ENCODE data around the gene SDF2L1. TPM values are rescaled to one million over a fixed set of nuclear protein-coding genes. Genes with fewer than 3 reads are reported as not detected.

Gene SDF2L1
- total and polyA plus RNA-seq, 9 of the 15 experiments (the other 6 are each of a cell fraction or from before 2014, with no cell fraction given) = 15.1 to 989 (median 124) TPM

DNA sequence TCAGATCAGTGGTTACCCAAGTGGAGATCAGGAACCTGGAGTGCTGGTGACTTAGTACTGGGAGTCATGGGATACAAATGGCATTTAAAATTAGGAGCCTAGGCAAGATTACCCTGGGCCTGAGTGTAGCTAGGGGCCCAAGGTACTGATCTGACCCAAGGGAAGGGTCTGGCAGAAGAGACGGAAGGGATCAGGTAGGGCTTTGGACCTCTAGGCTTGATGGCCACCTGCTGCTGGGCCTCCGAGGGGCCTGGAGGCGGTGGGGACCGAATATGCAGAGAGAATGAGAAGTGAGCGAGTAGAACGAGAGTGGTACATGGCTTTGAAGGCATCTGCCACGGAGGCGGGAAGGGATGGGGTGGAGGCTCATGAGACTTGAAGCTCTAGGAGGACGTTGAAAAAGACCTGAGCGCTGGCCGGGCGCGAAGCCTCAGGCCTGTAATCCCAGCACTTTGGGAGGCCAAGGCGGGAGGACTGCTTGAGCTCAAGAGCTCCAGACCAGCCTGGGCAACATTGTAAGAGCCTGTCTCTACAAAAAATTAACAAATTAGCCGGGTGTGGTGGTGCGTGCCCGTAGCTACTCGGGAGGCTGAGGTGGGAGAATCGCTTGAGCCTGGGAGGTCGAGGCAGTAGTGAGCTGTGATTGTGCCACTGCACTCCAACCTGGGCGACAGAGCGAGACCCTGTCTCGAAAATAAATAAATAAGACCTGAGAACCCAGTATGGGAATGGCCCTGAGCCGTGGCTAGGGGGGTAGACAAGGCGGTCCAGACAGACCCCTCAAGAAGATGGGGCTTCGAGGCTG is 23.1 kb downstream of the SDF2L1 start (continued):
- no peak for TF ChIP-seq POLR3A (IDR thresholded peaks at IDR 0.05; ENCODE audit: borderline replicate concordance, extremely low read depth, insufficient read depth, insufficient read length)
- no peak for TF ChIP-seq CCAR2 (IDR thresholded peaks at IDR 0.05; ENCODE audit: low read depth, low read length)
- no peak for TF ChIP-seq MAFK (IDR thresholded peaks at IDR 0.05; ENCODE audit: low read length)
- peak in 1 of 2 experiments; percentile 11; a peak in 1 of 4 replicates for TF ChIP-seq TBL1XR1 (IDR thresholded peaks at IDR 0.05; ENCODE audit: low read length in 2 of 2)
- TF ChIP-seq ESRRA (IDR thresholded peaks at IDR 0.05; ENCODE audit: borderline replicate concordance, low read depth) = no peak
- TF ChIP-seq DDX20 (tag; IDR thresholded peaks at IDR 0.05; ENCODE audit: low read depth) = no peak
- TF ChIP-seq, protein P1, sequence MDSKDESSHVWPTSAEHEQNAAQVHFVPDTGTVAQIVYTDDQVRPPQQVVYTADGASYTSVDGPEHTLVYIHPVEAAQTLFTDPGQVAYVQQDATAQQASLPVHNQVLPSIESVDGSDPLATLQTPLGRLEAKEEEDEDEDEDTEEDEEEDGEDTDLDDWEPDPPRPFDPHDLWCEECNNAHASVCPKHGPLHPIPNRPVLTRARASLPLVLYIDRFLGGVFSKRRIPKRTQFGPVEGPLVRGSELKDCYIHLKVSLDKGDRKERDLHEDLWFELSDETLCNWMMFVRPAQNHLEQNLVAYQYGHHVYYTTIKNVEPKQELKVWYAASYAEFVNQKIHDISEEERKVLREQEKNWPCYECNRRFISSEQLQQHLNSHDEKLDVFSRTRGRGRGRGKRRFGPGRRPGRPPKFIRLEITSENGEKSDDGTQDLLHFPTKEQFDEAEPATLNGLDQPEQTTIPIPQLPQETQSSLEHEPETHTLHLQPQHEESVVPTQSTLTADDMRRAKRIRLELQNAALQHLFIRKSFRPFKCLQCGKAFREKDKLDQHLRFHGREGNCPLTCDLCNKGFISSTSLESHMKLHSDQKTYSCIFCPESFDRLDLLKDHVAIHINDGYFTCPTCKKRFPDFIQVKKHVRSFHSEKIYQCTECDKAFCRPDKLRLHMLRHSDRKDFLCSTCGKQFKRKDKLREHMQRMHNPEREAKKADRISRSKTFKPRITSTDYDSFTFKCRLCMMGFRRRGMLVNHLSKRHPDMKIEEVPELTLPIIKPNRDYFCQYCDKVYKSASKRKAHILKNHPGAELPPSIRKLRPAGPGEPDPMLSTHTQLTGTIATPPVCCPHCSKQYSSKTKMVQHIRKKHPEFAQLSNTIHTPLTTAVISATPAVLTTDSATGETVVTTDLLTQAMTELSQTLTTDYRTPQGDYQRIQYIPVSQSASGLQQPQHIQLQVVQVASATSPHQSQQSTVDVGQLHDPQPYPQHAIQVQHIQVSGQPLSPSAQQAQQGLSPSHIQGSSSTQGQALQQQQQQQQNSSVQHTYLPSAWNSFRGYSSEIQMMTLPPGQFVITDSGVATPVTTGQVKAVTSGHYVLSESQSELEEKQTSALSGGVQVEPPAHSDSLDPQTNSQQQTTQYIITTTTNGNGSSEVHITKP (IDR thresholded peaks at IDR 0.05; ENCODE audit: partially characterized antibody) = no peak
- TF ChIP-seq UBTF (IDR thresholded peaks at IDR 0.05; ENCODE audit: borderline replicate concordance in 1 of 2, low read depth in 2 of 2, low read length in 2 of 2) = no peak
- 0 out of 4 replicates have a peak, but pooled peaks of 1 of the 2 experiments have one; percentile 3 for TF ChIP-seq RCOR1 (IDR thresholded peaks at IDR 0.05; ENCODE audit: borderline replicate concordance in 1 of 2, low read depth in 2 of 2, low read length in 2 of 2)
- no peak for TF ChIP-seq CHD2 (IDR thresholded peaks at IDR 0.05; ENCODE audit: low read depth, low read length)
- no peak for TF ChIP-seq MEF2D (tag; conservative IDR thresholded peaks at IDR 0.05; ENCODE audit: low read depth)
- no peak for TF ChIP-seq ZFX (CRISPR knock-in tag; IDR thresholded peaks at IDR 0.05)
- no peak for TF ChIP-seq ARNT (IDR thresholded peaks at IDR 0.05)
- TF ChIP-seq TEAD2 (tag; IDR thresholded peaks at IDR 0.05) = no peak
- no peak for TF ChIP-seq CBFB (CRISPR knock-in tag; IDR thresholded peaks at IDR 0.05)
- TF ChIP-seq NCOA2 (IDR thresholded peaks at IDR 0.05; ENCODE audit: partially characterized antibody in 2 of 2) = no peak
- TF ChIP-seq, protein P2, sequence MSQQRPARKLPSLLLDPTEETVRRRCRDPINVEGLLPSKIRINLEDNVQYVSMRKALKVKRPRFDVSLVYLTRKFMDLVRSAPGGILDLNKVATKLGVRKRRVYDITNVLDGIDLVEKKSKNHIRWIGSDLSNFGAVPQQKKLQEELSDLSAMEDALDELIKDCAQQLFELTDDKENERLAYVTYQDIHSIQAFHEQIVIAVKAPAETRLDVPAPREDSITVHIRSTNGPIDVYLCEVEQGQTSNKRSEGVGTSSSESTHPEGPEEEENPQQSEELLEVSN (IDR thresholded peaks at IDR 0.05; ENCODE audit: borderline replicate concordance in 1 of 2, extremely low read depth in 1 of 2, insufficient read depth in 1 of 2, insufficient read length in 1 of 2, low read depth in 1 of 2, low read length in 1 of 2, poor library complexity in 1 of 2, severe bottlenecking in 1 of 2) = peak in 1 of 2 experiments; percentile 94
- 0 out of 2 replicates have a peak, but pooled peaks have one; percentile 12 for TF ChIP-seq GTF2A2 (tag; IDR thresholded peaks at IDR 0.05)
- no peak for TF ChIP-seq NELFE (IDR thresholded peaks at IDR 0.05; ENCODE audit: insufficient read depth, insufficient read length)
- no peak for TF ChIP-seq CAMTA2 (CRISPR knock-in tag; conservative IDR thresholded peaks at IDR 0.05)
